ENCODE measurements around the gene MYOCD. TPM values are rescaled to one million over a fixed set of nuclear protein-coding genes. Genes with fewer than 3 reads are reported as not detected.

Gene MYOCD
- total RNA-seq, 1 donor from 2014 or later: 0.04 TPM

- peaks cover 18% of the 10 kb centered on the region for H3K4me1 Mint-ChIP-seq
- no peaks in the 10 kb centered on the region for H4K20me1 ChIP-seq (ENCODE audit: low read depth)
- H3F3A ChIP-seq (ENCODE audit: low read depth): peaks cover 6% of the 10 kb centered on the region
- H2AFZ ChIP-seq (replicated peaks): no peak overlapping the region
- no peaks in the 10 kb centered on the region for H3K79me2 ChIP-seq (ENCODE audit: low read depth)
- H3K4me3 Mint-ChIP-seq: no peak overlapping the region
- no peak overlapping the region for H3K4me3 ChIP-seq
- H3K4me2 ChIP-seq: no peak overlapping the region
- no peak overlapping the region for H3K27ac ChIP-seq
- peaks cover 7% of the 10 kb centered on the region for H3K4me1 ChIP-seq
- H3K27ac Mint-ChIP-seq: peak overlapping the region; percentile 50
- H3K9me3 ChIP-seq (ENCODE audit: low read depth): no peaks in the 10 kb centered on the region
- H3K36me3 ChIP-seq: no peaks in the 10 kb centered on the region
- peaks cover 2% of the 10 kb centered on the region for H3K9me3 Mint-ChIP-seq
- H3K9ac ChIP-seq: no peak overlapping the region
- H3K36me3 Mint-ChIP-seq: no peaks in the 10 kb centered on the region
- no peaks in the 10 kb centered on the region for H3K27me3 ChIP-seq
- TF ChIP-seq, protein P1, sequence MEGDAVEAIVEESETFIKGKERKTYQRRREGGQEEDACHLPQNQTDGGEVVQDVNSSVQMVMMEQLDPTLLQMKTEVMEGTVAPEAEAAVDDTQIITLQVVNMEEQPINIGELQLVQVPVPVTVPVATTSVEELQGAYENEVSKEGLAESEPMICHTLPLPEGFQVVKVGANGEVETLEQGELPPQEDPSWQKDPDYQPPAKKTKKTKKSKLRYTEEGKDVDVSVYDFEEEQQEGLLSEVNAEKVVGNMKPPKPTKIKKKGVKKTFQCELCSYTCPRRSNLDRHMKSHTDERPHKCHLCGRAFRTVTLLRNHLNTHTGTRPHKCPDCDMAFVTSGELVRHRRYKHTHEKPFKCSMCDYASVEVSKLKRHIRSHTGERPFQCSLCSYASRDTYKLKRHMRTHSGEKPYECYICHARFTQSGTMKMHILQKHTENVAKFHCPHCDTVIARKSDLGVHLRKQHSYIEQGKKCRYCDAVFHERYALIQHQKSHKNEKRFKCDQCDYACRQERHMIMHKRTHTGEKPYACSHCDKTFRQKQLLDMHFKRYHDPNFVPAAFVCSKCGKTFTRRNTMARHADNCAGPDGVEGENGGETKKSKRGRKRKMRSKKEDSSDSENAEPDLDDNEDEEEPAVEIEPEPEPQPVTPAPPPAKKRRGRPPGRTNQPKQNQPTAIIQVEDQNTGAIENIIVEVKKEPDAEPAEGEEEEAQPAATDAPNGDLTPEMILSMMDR (IDR thresholded peaks at IDR 0.05): no peak
- TF ChIP-seq EZH2 (IDR thresholded peaks at IDR 0.05): no peak
- no peak for TF ChIP-seq EZH2phosphoT487 (IDR thresholded peaks at IDR 0.05)
- H3K27me3 Mint-ChIP-seq (ENCODE audit: insufficient read depth, low read depth): peaks cover 6% of the 10 kb centered on the region
- no peak for DNase-seq (ENCODE audit: low spot score)
Observed at GRCh38 chr17:12731839-12732238, 66.1 kb downstream of the MYOCD start.

- peaks cover 6% of the 10 kb centered on the region for H3F3A ChIP-seq (ENCODE audit: low read depth)
- no peak overlapping the region for H2AFZ ChIP-seq (replicated peaks)
- Mint-ChIP-seq H3K27me3 (ENCODE audit: insufficient read depth, low read depth) (peaks cover 6% of the 10 kb centered on the region), H3K27ac (peak overlapping the region; percentile 43), H3K4me1 (peaks cover 18% of the 10 kb centered on the region), H3K4me3 (no peak overlapping the region), H3K36me3 (no peaks in the 10 kb centered on the region), H3K9me3 (peaks cover 2% of the 10 kb centered on the region)
- no peaks in the 10 kb centered on the region for H3K27me3 ChIP-seq
- TF ChIP-seq EZH2 (IDR thresholded peaks at IDR 0.05): no peak
- TF ChIP-seq EZH2phosphoT487 (IDR thresholded peaks at IDR 0.05): no peak
- TF ChIP-seq, protein P1 (IDR thresholded peaks at IDR 0.05): no peak
- H3K4me3 ChIP-seq: no peak overlapping the region
- no peaks in the 10 kb centered on the region for H3K9me3 ChIP-seq (ENCODE audit: low read depth)
- no peaks in the 10 kb centered on the region for H3K79me2 ChIP-seq (ENCODE audit: low read depth)
- H3K27ac ChIP-seq: no peak overlapping the region
- no peak overlapping the region for H3K9ac ChIP-seq
- no peak for DNase-seq (ENCODE audit: low spot score)
- H3K4me1 ChIP-seq: peaks cover 7% of the 10 kb centered on the region
- H4K20me1 ChIP-seq (ENCODE audit: low read depth): no peaks in the 10 kb centered on the region
- H3K4me2 ChIP-seq: no peak overlapping the region
- H3K36me3 ChIP-seq: no peaks in the 10 kb centered on the region
Observed at GRCh38 chr17:12732366-12732765, 66.7 kb downstream of the MYOCD start.

DNA sequence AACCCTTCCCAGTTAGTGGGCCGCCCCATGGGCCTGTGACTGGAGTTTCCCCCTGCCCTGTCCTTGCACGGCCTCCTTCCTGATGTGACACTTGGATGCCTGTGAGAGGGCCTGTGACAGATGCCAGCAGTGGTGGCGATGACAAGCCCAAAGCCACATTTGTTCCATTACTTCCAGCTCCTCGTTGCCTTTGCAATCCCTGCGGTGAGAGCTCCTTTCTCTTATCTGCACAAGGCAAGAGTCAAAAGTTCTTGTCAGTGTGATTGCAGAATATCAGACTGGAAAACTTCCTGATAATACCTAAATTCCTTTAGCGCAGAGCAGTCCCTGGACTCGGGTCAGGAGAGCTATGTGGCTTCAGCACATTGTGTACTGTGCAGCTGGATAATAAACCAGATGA, 69.2 kb downstream of the MYOCD start:
- Histone ChIP-seq H3K4me2 (no peak overlapping the region), H4K20me1 (ENCODE audit: low read depth) (no peaks in the 10 kb centered on the region), H3K9ac (no peak overlapping the region), H3K4me1 (peaks cover 7% of the 10 kb centered on the region), H3K27me3 (no peaks in the 10 kb centered on the region), H3K4me3 (no peak overlapping the region), H3K36me3 (no peaks in the 10 kb centered on the region), H2AFZ (replicated peaks) (no peak overlapping the region), H3K27ac (no peak overlapping the region), H3K9me3 (ENCODE audit: low read depth) (no peaks in the 10 kb centered on the region), H3F3A (ENCODE audit: low read depth) (peaks cover 6% of the 10 kb centered on the region), H3K79me2 (ENCODE audit: low read depth) (no peaks in the 10 kb centered on the region)
- no peak for DNase-seq (ENCODE audit: low spot score)
- TF ChIP-seq EZH2phosphoT487 (IDR thresholded peaks at IDR 0.05) (no peak), EZH2 (IDR thresholded peaks at IDR 0.05) (no peak)
- TF ChIP-seq, protein P1 (IDR thresholded peaks at IDR 0.05): no peak
- Mint-ChIP-seq H3K36me3 (no peaks in the 10 kb centered on the region), H3K4me1 (peaks cover 18% of the 10 kb centered on the region), H3K9me3 (no peaks in the 10 kb centered on the region), H3K27me3 (ENCODE audit: insufficient read depth, low read depth) (peaks cover 6% of the 10 kb centered on the region), H3K4me3 (no peak overlapping the region), H3K27ac (no peak overlapping the region)

All from neural progenitor cell (in vitro differentiated cells).